C4-2B (cell line): ENCODE measurements around the gene CCDC78.

ENCODE experiments used
- ZFX ChIP-seq: fragments of 450-650 bp; IDR thresholded peaks from 2 replicates; pipeline ENCODE4 v1.6.1; 2017
- TF ChIP-seq, protein P1 (sequence below): fragments of 450-650 bp; conservative IDR thresholded peaks from 2 replicates; pipeline ENCODE4 v1.5.1; 2017; ENCODE audit warnings: mild to moderate bottlenecking

DNA sequence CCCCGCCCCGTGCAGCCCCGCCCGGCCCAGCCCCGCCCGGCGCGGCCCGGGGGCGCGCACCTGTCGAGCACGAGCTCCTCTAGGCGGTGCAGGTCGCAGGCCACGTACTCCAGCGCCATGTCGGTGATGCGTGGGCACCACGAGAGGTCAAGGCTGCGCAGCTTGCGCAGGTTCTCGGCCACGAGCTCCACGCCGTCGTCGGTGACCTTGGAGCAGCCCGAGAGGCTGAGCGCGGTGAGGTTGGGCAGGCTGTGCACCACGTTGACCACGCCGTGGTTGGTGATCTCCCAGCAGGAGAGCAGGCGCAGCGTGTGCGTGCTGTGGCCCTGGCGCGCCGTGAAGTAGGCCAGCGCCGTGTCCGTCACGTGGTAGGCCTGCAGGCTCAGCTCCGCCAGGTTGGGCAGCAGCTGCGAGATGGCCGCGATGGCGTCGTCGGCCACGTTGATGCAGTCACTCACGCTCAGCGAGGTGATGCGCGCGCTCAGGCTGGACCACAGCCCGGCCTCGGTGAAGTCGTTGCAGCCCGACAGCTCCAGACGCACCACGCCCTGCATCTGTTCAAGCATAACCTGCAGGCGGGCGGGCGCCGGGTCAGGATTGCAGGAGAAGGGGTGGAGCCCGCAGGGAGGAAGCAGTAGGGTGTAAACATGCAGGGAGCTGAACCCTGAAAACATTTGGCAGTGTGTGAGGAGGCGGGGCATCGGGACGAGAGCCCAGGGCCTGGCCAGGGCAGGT lies 30.7 kb downstream of the CCDC78 start:
- TF ChIP-seq, protein P1, sequence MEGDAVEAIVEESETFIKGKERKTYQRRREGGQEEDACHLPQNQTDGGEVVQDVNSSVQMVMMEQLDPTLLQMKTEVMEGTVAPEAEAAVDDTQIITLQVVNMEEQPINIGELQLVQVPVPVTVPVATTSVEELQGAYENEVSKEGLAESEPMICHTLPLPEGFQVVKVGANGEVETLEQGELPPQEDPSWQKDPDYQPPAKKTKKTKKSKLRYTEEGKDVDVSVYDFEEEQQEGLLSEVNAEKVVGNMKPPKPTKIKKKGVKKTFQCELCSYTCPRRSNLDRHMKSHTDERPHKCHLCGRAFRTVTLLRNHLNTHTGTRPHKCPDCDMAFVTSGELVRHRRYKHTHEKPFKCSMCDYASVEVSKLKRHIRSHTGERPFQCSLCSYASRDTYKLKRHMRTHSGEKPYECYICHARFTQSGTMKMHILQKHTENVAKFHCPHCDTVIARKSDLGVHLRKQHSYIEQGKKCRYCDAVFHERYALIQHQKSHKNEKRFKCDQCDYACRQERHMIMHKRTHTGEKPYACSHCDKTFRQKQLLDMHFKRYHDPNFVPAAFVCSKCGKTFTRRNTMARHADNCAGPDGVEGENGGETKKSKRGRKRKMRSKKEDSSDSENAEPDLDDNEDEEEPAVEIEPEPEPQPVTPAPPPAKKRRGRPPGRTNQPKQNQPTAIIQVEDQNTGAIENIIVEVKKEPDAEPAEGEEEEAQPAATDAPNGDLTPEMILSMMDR = no peak
- TF ChIP-seq ZFX = peak; percentile 66; the same call in 1 of the 2 replicates
